PC-3 (cell line): Measurements from ENCODE around the gene EIF3I. TPM values are rescaled to one million over a fixed set of nuclear protein-coding genes. Genes with fewer than 3 reads are reported as not detected.

Experiments
- ATAC-seq: fragments of 200-7000 bp; cut with Tn5 transposase; 2 replicates; pipeline ENCODE4 v1.9.1; 2020; ENCODE audit warnings: mild to moderate bottlenecking, moderate library complexity
- BruUV-seq: library from RNA; stranded (reverse); fragments of 400-500 nt; replicated peaks from 2 replicates; lab custom pipeline; 2021; lab: Mats Ljungman, UMichigan
- CTCF ChIA-PET: fragments of 300-600 bp; sonication (Branson Sonifier 250); formaldehyde crosslinking; loops from one replicate; lab custom pipeline; 2022; ENCODE audit warnings: antibody characterized with exemption; lab: Charles Lee
- POLR2A ChIA-PET: fragments of 300-600 bp; sonication (Branson Sonifier 250); formaldehyde crosslinking; loops from one replicate; lab custom pipeline; 2022; ENCODE audit warnings: antibody characterized with exemption; ENCODE audit not compliant: unreplicated experiment; lab: Charles Lee
- DNase-seq: peaks from one replicate; pipeline ENCODE4 v3.0.0-alpha.2; 2015
- H2AFZ ChIP-seq: fragments of 300-600 bp; sonication (generic); 2 replicates; pipeline ENCODE4 v1.6.0; 2016; ENCODE audit warnings: antibody characterized with exemption, low read length
- H3F3A ChIP-seq: fragments of 300-600 bp; sonication (generic); one replicate; pipeline ENCODE4 v1.6.0; 2017; ENCODE audit warnings: antibody characterized with exemption, low read length, control low read depth, mild to moderate bottlenecking; ENCODE audit not compliant: unreplicated experiment
- H3K27ac ChIP-seq: fragments of 300-600 bp; sonication (generic); 2 replicates; pipeline ENCODE4 v1.5.1; 2016; ENCODE audit warnings: mild to moderate bottlenecking, low read length
- H3K27me3 ChIP-seq: fragments of 300-600 bp; sonication (generic); 2 replicates; pipeline ENCODE4 v1.6.1; 2016; ENCODE audit warnings: low read length, mixed read lengths
- H3K36me3 ChIP-seq: fragments of 300-600 bp; sonication (generic); 2 replicates; pipeline ENCODE4 v1.6.1; 2016; ENCODE audit warnings: low read depth, mixed run types, low read length, mixed read lengths
- H3K4me1 ChIP-seq: fragments of 300-600 bp; sonication (generic); 2 replicates; pipeline ENCODE4 v1.5.1; 2016; ENCODE audit warnings: low read length; ENCODE audit not compliant: insufficient read depth
- H3K4me2 ChIP-seq: fragments of 300-600 bp; sonication (generic); 2 replicates; pipeline ENCODE4 v1.6.0; 2016; ENCODE audit warnings: low read length
- H3K4me3 ChIP-seq: fragments of 300-600 bp; sonication (generic); 2 replicates; pipeline ENCODE4 v1.5.1; 2016; ENCODE audit warnings: mild to moderate bottlenecking, low read length, mixed read lengths
- H3K79me2 ChIP-seq: fragments of 300-600 bp; sonication (generic); 2 replicates; pipeline ENCODE4 v1.6.1; 2017; ENCODE audit warnings: low read length, mixed read lengths
- H3K9ac ChIP-seq: fragments of 300-600 bp; sonication (generic); 2 replicates; pipeline ENCODE4 v1.6.0; 2016; ENCODE audit warnings: mild to moderate bottlenecking, low read length
- H3K9me2 ChIP-seq: fragments of 300-600 bp; sonication (generic); replicated peaks from 2 replicates; pipeline ENCODE4 v1.6.1; 2016; ENCODE audit warnings: mixed run types, low read length, mixed read lengths
- H3K9me3 ChIP-seq: fragments of 300-600 bp; sonication (generic); 2 replicates; pipeline ENCODE4 v1.6.1; 2016; ENCODE audit warnings: low read length, mixed read lengths
- H4K20me1 ChIP-seq: fragments of 300-600 bp; sonication (generic); 2 replicates; pipeline ENCODE4 v1.6.1; 2016; ENCODE audit warnings: low read length, mixed read lengths
- CTCF ChIP-seq: fragments of 300-600 bp; sonication (generic); conservative IDR thresholded peaks from 2 replicates; pipeline ENCODE4 v1.5.1; 2017; ENCODE audit warnings: antibody characterized with exemption, low read depth, mild to moderate bottlenecking, low read length
- EZH2 ChIP-seq: fragments of 300-600 bp; sonication (generic); IDR thresholded peaks from one replicate; pipeline ENCODE4 v1.6.1; 2017; ENCODE audit warnings: antibody characterized with exemption, mild to moderate bottlenecking, low read length; ENCODE audit not compliant: unreplicated experiment
- EZH2phosphoT487 ChIP-seq: fragments of 300-600 bp; sonication (generic); IDR thresholded peaks from 2 replicates; pipeline ENCODE4 v1.6.1; 2018; ENCODE audit warnings: mild to moderate bottlenecking, antibody characterized with exemption, low read length, borderline replicate concordance
- intact Hi-C: fragments of 100-400 bp; cut with micrococcal nuclease; formaldehyde crosslinking; loops from 2 replicates; pipeline ENCODE4 v1.9.0; 2023
- total RNA-seq: library from RNA; depleted of rRNA; stranded (reverse); fragments of >200 nt; gene quantifications from 2 replicates; pipeline ENCODE4 v1.2.3, GENCODE V29; 2014

Gene EIF3I
- total RNA-seq, 1 experiment from 2014 or later: 442 TPM

GRCh38 chr1:32181563-32181962 is 40.6 kb upstream of the EIF3I start:
- no peaks in the 10 kb centered on the region for H3K9me2 ChIP-seq
- H3K27me3 ChIP-seq: no peaks in the 10 kb centered on the region
- BruUV-seq: no TSS peak
- H4K20me1 ChIP-seq: peaks cover 12% of the 10 kb centered on the region; the same call in 1 of the 2 replicates
- no peak for ATAC-seq
- DNase-seq: no peak
- H3K4me3 ChIP-seq: peak overlapping the region; percentile 95
- peaks cover 62% of the 10 kb centered on the region for H3K79me2 ChIP-seq
- ChIA-PET POLR2A (no interaction called here), CTCF (no interaction called here)
- H3K4me1 ChIP-seq: peaks cover 18% of the 10 kb centered on the region
- H3K27ac ChIP-seq: no peak overlapping the region
- peaks cover 29% of the 10 kb centered on the region for H3K36me3 ChIP-seq
- intact Hi-C loops: loop anchor here (2.0 kb wide), 1 partner anchor 19 kb away; the partner anchor contains the start of gene CCDC28B
- H3K4me2 ChIP-seq: peak overlapping the region; percentile 86
- H2AFZ ChIP-seq: no peak overlapping the region
- no peaks in the 10 kb centered on the region for H3K9me3 ChIP-seq
- no peak for TF ChIP-seq EZH2phosphoT487
- no peak for TF ChIP-seq CTCF
- TF ChIP-seq EZH2: no peak
- H3F3A ChIP-seq: no peaks in the 10 kb centered on the region
- H3K9ac ChIP-seq: no peak overlapping the region

- ATAC-seq (no peak), DNase-seq (no peak)
- Histone ChIP-seq H3K79me2 (peaks cover 67% of the 10 kb centered on the region), H2AFZ (no peak overlapping the region), H3K36me3 (peaks cover 33% of the 10 kb centered on the region), H3K27me3 (no peaks in the 10 kb centered on the region), H3K9me3 (no peaks in the 10 kb centered on the region), H3K27ac (no peak overlapping the region), H3K4me1 (peaks cover 18% of the 10 kb centered on the region), H3K9ac (no peak overlapping the region), H3K4me2 (peak overlapping the region; percentile 86), H3K9me2 (no peaks in the 10 kb centered on the region), H3K4me3 (no peak overlapping the region), H3F3A (no peaks in the 10 kb centered on the region), H4K20me1 (peaks cover 12% of the 10 kb centered on the region; the same call in 1 of the 2 replicates)
- TF ChIP-seq EZH2 (no peak), CTCF (no peak), EZH2phosphoT487 (no peak)
- no TSS peak for BruUV-seq
- intact Hi-C loops: no loop called here
- POLR2A ChIA-PET: no interaction called here
- CTCF ChIA-PET: no interaction called here
Observed at GRCh38 chr1:32182060-32182459, 40.1 kb upstream of the EIF3I start.

GRCh38 chr1:32184650-32185049 is 37.6 kb upstream of the EIF3I start:
- intact Hi-C loops: no loop called here
- no peak overlapping the region for H3K27ac ChIP-seq
- H3K27me3 ChIP-seq: no peaks in the 10 kb centered on the region
- POLR2A ChIA-PET: interaction anchor here (0.7 kb wide), 1 partner anchor 210 kb away, joined by 3 read pairs; the partner anchor contains the start of gene BSDC1
- DNase-seq (no peak), ATAC-seq (no peak)
- H2AFZ ChIP-seq: no peak overlapping the region
- H3K4me1 ChIP-seq: peaks cover 13% of the 10 kb centered on the region
- H4K20me1 ChIP-seq: peaks cover 12% of the 10 kb centered on the region; the same call in 1 of the 2 replicates
- no peaks in the 10 kb centered on the region for H3F3A ChIP-seq
- H3K9ac ChIP-seq: no peak overlapping the region
- no peaks in the 10 kb centered on the region for H3K9me2 ChIP-seq
- H3K4me3 ChIP-seq: no peak overlapping the region
- peaks cover 57% of the 10 kb centered on the region for H3K36me3 ChIP-seq
- no peak overlapping the region for H3K4me2 ChIP-seq
- TF ChIP-seq EZH2: no peak
- no TSS peak for BruUV-seq
- H3K79me2 ChIP-seq: peaks cover 74% of the 10 kb centered on the region
- no peaks in the 10 kb centered on the region for H3K9me3 ChIP-seq
- CTCF ChIA-PET: no interaction called here
